K562 (cell line): ENCODE data around the gene OR2AT4. TPM values are rescaled to one million over a fixed set of nuclear protein-coding genes. Genes with fewer than 3 reads are reported as not detected.

Experiments
- ATAC-seq: fragments of 200-7000 bp; cut with Tn5 transposase; 3 replicates; pipeline ENCODE4 v1.9.1; 2020; ENCODE audit warnings: moderate library complexity
- BruUV-seq: library from RNA; stranded (reverse); fragments of 400-500 nt; replicated peaks from 2 replicates; lab custom pipeline; 2021; lab: Mats Ljungman, UMichigan
- CTCF ChIA-PET: fragments of 300-600 bp; formaldehyde crosslinking; extraction: SDS; loops from one replicate; lab custom pipeline; 2021; ENCODE audit warnings: low intra/inter-chr PET ratio; lab: Yijun Ruan, JAX
- POLR2A ChIA-PET: fragments of 300-600, 350-650 bp; sonication (Branson Sonifier 250); formaldehyde crosslinking; extraction: SDS; loops from one replicate; lab custom pipeline; 2021; ENCODE audit warnings: antibody characterized with exemption, inconsistent platforms; lab: Yijun Ruan, JAX
- DNase-seq, 4 experiments: peaks; one replicate each; pipeline versions ENCODE4 v3.0.0 to v3.0.0-alpha.2; 2011 to 2018; ENCODE audit warnings: low spot score in 3 of 4, mixed read lengths in 3 of 4; ENCODE audit errors: extremely low read depth in 1 of 4
- FAIRE-seq: peaks from 2 replicates; lab custom pipeline; 2011; peaks lifted over from hg19 to GRCh38; lab: Jason Lieb, UNC
- H2AFZ ChIP-seq: 2 replicates; pipeline ENCODE4 v1.6.0; 2011; ENCODE audit warnings: low read depth, low read length, control low read depth, inconsistent platforms
- H3K27ac ChIP-seq: fragments of 200-600 bp; 3 replicates; pipeline ENCODE4 v1.8.0; 2011; ENCODE audit warnings: low read depth, mild to moderate bottlenecking, control low read depth, inconsistent platforms, low read length, moderate library complexity, mixed read lengths; ENCODE audit errors: extremely low read depth
- H3K27me3 ChIP-seq, 2 experiments: fragments of 300-600 bp in 1 of 2; 2 replicates in 1 of 2; 3 replicates in 1 of 2; pipeline versions ENCODE4 v1.6.0 to v1.8.0; 2011; ENCODE audit warnings: inconsistent platforms in 2 of 2, low read length in 2 of 2, mild to moderate bottlenecking in 1 of 2, mixed read lengths in 1 of 2, moderate library complexity in 1 of 2; ENCODE audit not compliant: control insufficient read depth in 2 of 2, insufficient read depth in 2 of 2
- H3K36me3 ChIP-seq: fragments of 300-600 bp; 3 replicates; pipeline ENCODE4 v1.8.0; 2011; ENCODE audit warnings: mild to moderate bottlenecking, low read length, inconsistent platforms; ENCODE audit not compliant: control insufficient read depth, insufficient read depth
- H3K4me1 ChIP-seq, 2 experiments: fragments of 200-600 bp in 1 of 2; replicated peaks in 1 of 2; 2 replicates in 1 of 2; 3 replicates in 1 of 2; pipeline versions ENCODE4 v1.5.1 to v1.8.0; 2011; ENCODE audit warnings: inconsistent platforms in 2 of 2, low read length in 2 of 2, mild to moderate bottlenecking in 1 of 2, mixed read lengths in 1 of 2, moderate library complexity in 1 of 2; ENCODE audit not compliant: control insufficient read depth in 2 of 2, insufficient read depth in 2 of 2
- H3K4me2 ChIP-seq: 2 replicates; pipeline ENCODE4 v1.6.1; 2011; ENCODE audit warnings: low read length, control low read depth, inconsistent platforms, mixed read lengths; ENCODE audit not compliant: insufficient read depth
- H3K4me3 ChIP-seq: fragments of 200-600 bp; sonication (generic), shearing (Covaris generic); 2 replicates; pipeline ENCODE4 v1.5.1; 2016; ENCODE audit warnings: control low read depth, inconsistent platforms
- H3K79me2 ChIP-seq: fragments of 200-600 bp; 3 replicates; pipeline ENCODE4 v1.8.0; 2011; ENCODE audit warnings: low read length, inconsistent platforms; ENCODE audit not compliant: control insufficient read depth, insufficient read depth
- H3K9ac ChIP-seq, 2 experiments: 2 replicates each; pipeline versions ENCODE4 v1.6.0 to v1.6.1; 2011; ENCODE audit warnings: low read depth in 2 of 2, low read length in 2 of 2, control low read depth in 1 of 2, inconsistent platforms in 1 of 2, mild to moderate bottlenecking in 1 of 2, mixed read lengths in 1 of 2; ENCODE audit not compliant: insufficient read depth in 1 of 2
- H3K9me1 ChIP-seq: one replicate; pipeline ENCODE4 v1.6.0; 2011; ENCODE audit warnings: inconsistent platforms, mild to moderate bottlenecking, low read length, moderate library complexity; ENCODE audit not compliant: control insufficient read depth, insufficient read depth
- H3K9me3 ChIP-seq: replicated peaks from 2 replicates; pipeline ENCODE4 v1.5.1; 2011; ENCODE audit warnings: low read depth, low read length, inconsistent platforms; ENCODE audit not compliant: control insufficient read depth, insufficient read depth
- H4K20me1 ChIP-seq: replicated peaks from 2 replicates; pipeline ENCODE4 v1.6.1; 2011; ENCODE audit warnings: low read length, inconsistent platforms, mixed read lengths; ENCODE audit not compliant: control insufficient read depth, insufficient read depth
- ARNT ChIP-seq, 2 experiments: fragments of 450-650 bp; IDR thresholded peaks; 2 replicates each; pipeline ENCODE4 v1.6.1; 2016; ENCODE audit warnings: mild to moderate bottlenecking in 1 of 2
- BHLHE40 ChIP-seq: IDR thresholded peaks from 2 replicates; pipeline ENCODE4 v1.6.1; 2011; ENCODE audit warnings: low read length, improper control_type of control experiment
- CGGBP1 ChIP-seq: fragments of 250-450 bp; sonication (Bioruptor Pico); IDR thresholded peaks from 2 replicates; pipeline ENCODE4 v1.9.0; 2021; ENCODE audit warnings: mild to moderate bottlenecking
- CXXC5 ChIP-seq: fragments of 250-450 bp; sonication (Bioruptor Pico); IDR thresholded peaks from 2 replicates; pipeline ENCODE4 v1.8.0; 2022; ENCODE audit warnings: inconsistent platforms, mild to moderate bottlenecking, moderate library complexity
- ETV1 ChIP-seq: fragments of 450-650 bp; conservative IDR thresholded peaks from 2 replicates; pipeline ENCODE4 v1.6.1; 2016; ENCODE audit warnings: missing genetic modification characterization, control low read depth, low read depth, missing compliant biosample characterization
- FOSL1 ChIP-seq: fragments of 200-800 bp; sonication (Bioruptor generic); conservative IDR thresholded peaks from 2 replicates; pipeline ENCODE4 v1.6.1; 2016; ENCODE audit warnings: missing genetic modification characterization, missing compliant biosample characterization
- HDAC6 ChIP-seq: IDR thresholded peaks from 2 replicates; pipeline ENCODE4 v1.6.1; 2012; ENCODE audit warnings: low read depth, mild to moderate bottlenecking, control low read depth, inconsistent platforms, low read length, moderate library complexity
- HNRNPLL ChIP-seq: fragments of 200-400 bp; formaldehyde crosslinking; IDR thresholded peaks from 2 replicates; pipeline ENCODE4 v1.6.1; 2017; ENCODE audit warnings: low read length, low read depth, mild to moderate bottlenecking; ENCODE audit not compliant: poor library complexity, severe bottlenecking
- JUND ChIP-seq, 2 experiments: IDR thresholded peaks; 2 replicates in 1 of 2; 3 replicates in 1 of 2; pipeline ENCODE4 v1.6.1; 2011; ENCODE audit warnings: borderline replicate concordance in 2 of 2, low read depth in 2 of 2, low read length in 2 of 2, improper control_type of control experiment in 1 of 2, missing biosample characterization in 1 of 2, missing genetic modification characterization in 1 of 2, missing genetic modification reagents in 1 of 2
- MCM7 ChIP-seq, 2 experiments: fragments of 450-650 bp; IDR thresholded peaks; 2 replicates each; pipeline ENCODE4 v1.6.1; 2016 to 2018
- NFXL1 ChIP-seq: fragments of 450-650 bp; formaldehyde crosslinking; IDR thresholded peaks from 2 replicates; pipeline ENCODE4 v1.4.0; 2021; ENCODE audit warnings: mild to moderate bottlenecking
- TCF3 ChIP-seq: sonication (generic); formaldehyde crosslinking; IDR thresholded peaks from 2 replicates; pipeline ENCODE4 v1.4.0; 2020; ENCODE audit warnings: mild to moderate bottlenecking, missing genetic modification reagents
- TEAD2 ChIP-seq: fragments of 450-650 bp; IDR thresholded peaks from 2 replicates; pipeline ENCODE4 v1.6.1; 2016; ENCODE audit warnings: missing genetic modification characterization, control low read depth, missing compliant biosample characterization
- THRAP3 ChIP-seq: fragments of 450-650 bp; IDR thresholded peaks from 2 replicates; pipeline ENCODE4 v1.6.1; 2016; ENCODE audit warnings: mild to moderate bottlenecking, inconsistent platforms, borderline replicate concordance
- ZFX ChIP-seq: sonication (generic); formaldehyde crosslinking; IDR thresholded peaks from 2 replicates; pipeline ENCODE4 v1.8.0; 2022; ENCODE audit warnings: mild to moderate bottlenecking, missing genetic modification reagents, moderate library complexity
- ZNF121 ChIP-seq: sonication (generic); formaldehyde crosslinking; conservative IDR thresholded peaks from 2 replicates; pipeline ENCODE4 v1.8.0; 2022; ENCODE audit warnings: missing genetic modification reagents
- ZNF140 ChIP-seq: fragments of 250-450 bp; sonication (Bioruptor Pico); IDR thresholded peaks from 2 replicates; pipeline ENCODE4 v1.8.0; 2021; ENCODE audit warnings: moderate library complexity, mild to moderate bottlenecking, inconsistent platforms
- ZNF143 ChIP-seq: sonication (generic); formaldehyde crosslinking; IDR thresholded peaks from 2 replicates; pipeline ENCODE4 v1.9.0; 2022; ENCODE audit warnings: mild to moderate bottlenecking, missing genetic modification reagents
- ZNF77 ChIP-seq: fragments of 250-450 bp; sonication (Bioruptor Pico); IDR thresholded peaks from 2 replicates; pipeline ENCODE4 v1.5.0; 2020
- ZZZ3 ChIP-seq: fragments of 450-650 bp; IDR thresholded peaks from 2 replicates; pipeline ENCODE4 v1.6.1; 2016; ENCODE audit warnings: antibody characterized with exemption, mild to moderate bottlenecking, moderate library complexity
- WGBS: fragments of 100-300 bp; shearing (Covaris generic); methylation state at CpG from one replicate; pipeline ENCODE4 v1.1.6; 2016; ENCODE audit warnings: low coverage, mixed read lengths; ENCODE audit not compliant: insufficient coverage; ENCODE audit errors: missing lambda C conversion rate; 5-methylcytosine and 5-hydroxymethylcytosine counted together
- in situ Hi-C: fragments of 300-500 bp; cut with MboI; formaldehyde crosslinking; loops from 4 replicates; pipeline ENCODE4 v1.15.0; 2018; ENCODE audit warnings: inconsistent platforms, mixed read lengths
- intact Hi-C: fragments of 100-400 bp; cut with micrococcal nuclease; formaldehyde crosslinking; loops from 2 replicates; pipeline ENCODE4 v1.14.2; 2022
- polyA plus RNA-seq, 8 experiments: library from polyadenylated mRNA; depleted of rRNA in 4 of 8; stranded (reverse) in 5 of 8; unstranded in 3 of 8; fragments of >200 nt; fragmentation: Nextera tagmentation in 2 of 8; fragmentation: Illumina TruSeq in 1 of 8; extraction: Ambion mirVana in 2 of 8; extraction: Trizol in 1 of 8; gene quantifications; 2 replicates each; pipeline versions ENCODE4 v1.2.1 to v1.2.3, GENCODE V29; 2011 to 2014; ENCODE audit warnings: inconsistent platforms in 1 of 8, missing spikeins in 1 of 8
- total RNA-seq, 7 experiments: library from RNA; depleted of rRNA in 6 of 7; stranded (reverse); fragments of >200 nt in 6 of 7; fragmentation: Illumina TruSeq in 2 of 7; extraction: Trizol in 2 of 7; gene quantifications; 2 replicates each; pipeline versions ENCODE4 v1.2.1 to v1.2.3, GENCODE V29; 2011 to 2021; ENCODE audit warnings: low replicate concordance in 1 of 7
- TF ChIP-seq, protein P1 (sequence below): fragments of 450-650 bp; formaldehyde crosslinking; IDR thresholded peaks from 2 replicates; pipeline ENCODE4 v1.4.0; 2020; ENCODE audit warnings: mild to moderate bottlenecking, mixed read lengths

OR2AT4 gene
- total and polyA plus RNA-seq, 9 of the 15 experiments (the other 6 are each of a cell fraction or from before 2014, with no cell fraction given), result 0.86 to 3.1 (median 2.0) TPM

GRCh38 chr11:75083217-75083605 lies 13.5 kb downstream of the OR2AT4 start (continued):
- no peak for TF ChIP-seq ZNF140 (CRISPR knock-in tag)
- no peak for TF ChIP-seq TCF3
- TF ChIP-seq HDAC6, result no peak
- TF ChIP-seq ZNF143 (CRISPR knock-in tag), result no peak

DNA sequence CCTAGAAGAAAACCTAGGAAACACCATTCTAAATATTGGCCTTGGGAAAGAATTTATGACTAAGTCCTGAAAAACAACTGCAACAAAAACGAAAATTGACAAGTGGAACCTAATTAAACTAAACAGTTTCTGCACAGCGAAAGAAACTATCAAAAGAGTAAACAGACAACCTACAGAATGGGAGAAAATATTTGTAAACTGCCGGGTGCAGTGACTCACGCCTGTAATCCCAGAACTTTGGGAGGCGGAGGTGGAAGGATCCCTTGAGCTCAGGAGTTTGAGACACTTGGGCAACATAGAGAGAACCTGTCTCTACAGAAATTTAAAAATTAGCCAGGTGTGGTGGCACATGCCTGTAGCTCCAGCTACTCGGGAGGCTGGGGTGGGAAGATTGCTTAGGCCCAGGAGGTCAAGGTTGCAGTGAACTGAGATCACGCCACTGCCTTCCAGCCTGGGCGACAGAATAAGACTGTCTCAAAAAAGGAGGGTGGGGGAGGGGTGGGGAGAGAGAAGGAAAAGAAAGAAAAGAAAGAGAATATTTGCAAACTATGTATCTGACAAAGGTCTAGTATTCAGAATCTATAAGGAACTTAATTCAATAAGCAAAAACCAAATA lies 14.0 kb downstream of the OR2AT4 start:
- Histone ChIP-seq H3K27ac (peak overlapping the region; percentile 42; the same call in 1 of the 3 replicates), H3K4me3 (no peak overlapping the region), H3K9me1 (no peaks in the 10 kb centered on the region), H3K4me1 (peaks cover 4 to 13% of the 10 kb centered on the region in 2 experiments; a peak in 4 of 5 replicates), H3K9me3 (no peaks in the 10 kb centered on the region), H3K79me2 (peaks cover 19% of the 10 kb centered on the region), H3K27me3 (no peaks in the 10 kb centered on the region), H3K9ac (peak overlapping the region in 1 of 2 experiments; percentile 36; a peak in 1 of 4 replicates), H3K4me2 (peak overlapping the region; percentile 33; the same call in 1 of the 2 replicates), H4K20me1 (no peaks in the 10 kb centered on the region), H2AFZ (peak overlapping the region; percentile 80), H3K36me3 (peaks cover 13% of the 10 kb centered on the region; the same call in 2 of the 3 replicates)
- ATAC-seq (peak; percentile 72; the same call in 2 of the 3 replicates), DNase-seq (peak in 1 of 4 experiments; percentile 53), FAIRE-seq (peak; percentile 58)
- BruUV-seq, result no TSS peak
- WGBS, result 26% methylated on average over 8 of the region's 8 CpGs
- intact Hi-C loops, result no loop called here
- CTCF ChIA-PET, result no interaction called here
- in situ Hi-C loops, result no loop called here
- POLR2A ChIA-PET, result interaction anchor here (0.7 to 1.2 kb wide), 4 partner anchors 8 to 20 kb away, joined by 3 to 4 read pairs (median 4); no protein-coding TSS in a partner anchor
- no peak for TF ChIP-seq ARNT (IDR thresholded peaks at IDR 0.05)
- no peak for TF ChIP-seq ZNF77 (CRISPR knock-in tag)
- no peak for TF ChIP-seq NFXL1
- TF ChIP-seq, protein P1, sequence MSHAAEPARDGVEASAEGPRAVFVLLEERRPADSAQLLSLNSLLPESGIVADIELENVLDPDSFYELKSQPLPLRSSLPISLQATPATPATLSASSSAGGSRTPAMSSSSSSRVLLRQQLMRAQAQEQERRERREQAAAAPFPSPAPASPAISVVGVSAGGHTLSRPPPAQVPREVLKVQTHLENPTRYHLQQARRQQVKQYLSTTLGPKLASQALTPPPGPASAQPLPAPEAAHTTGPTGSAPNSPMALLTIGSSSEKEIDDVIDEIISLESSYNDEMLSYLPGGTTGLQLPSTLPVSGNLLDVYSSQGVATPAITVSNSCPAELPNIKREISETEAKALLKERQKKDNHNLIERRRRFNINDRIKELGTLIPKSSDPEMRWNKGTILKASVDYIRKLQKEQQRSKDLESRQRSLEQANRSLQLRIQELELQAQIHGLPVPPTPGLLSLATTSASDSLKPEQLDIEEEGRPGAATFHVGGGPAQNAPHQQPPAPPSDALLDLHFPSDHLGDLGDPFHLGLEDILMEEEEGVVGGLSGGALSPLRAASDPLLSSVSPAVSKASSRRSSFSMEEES, result no peak
- TF ChIP-seq CXXC5 (CRISPR knock-in tag), result 0 out of 2 replicates have a peak, but pooled peaks have one; percentile 13
- no peak for TF ChIP-seq MCM7 (IDR thresholded peaks at IDR 0.05)
- 0 out of 2 replicates have a peak, but pooled peaks have one; percentile 16 for TF ChIP-seq JUND (IDR thresholded peaks at IDR 0.05; ENCODE audit: borderline replicate concordance, low read depth, low read length)
- no peak for TF ChIP-seq JUND (tag; IDR thresholded peaks at IDR 0.05; ENCODE audit: borderline replicate concordance, low read depth, low read length)
- TF ChIP-seq ZFX, result 0 out of 2 replicates have a peak, but pooled peaks have one; percentile 15
- TF ChIP-seq BHLHE40, result no peak
- no peak for TF ChIP-seq ETV1 (tag)
- no peak for TF ChIP-seq CGGBP1 (CRISPR knock-in tag)
- TF ChIP-seq ZZZ3, result no peak
- no peak for TF ChIP-seq HNRNPLL
- no peak for TF ChIP-seq TEAD2 (tag)
- peak; percentile 56; the same call in 1 of the 2 replicates for TF ChIP-seq FOSL1 (tag)
- no peak for TF ChIP-seq THRAP3
- no peak for TF ChIP-seq ZNF121
